ENCODE measurements around the gene STAC.

DNA sequence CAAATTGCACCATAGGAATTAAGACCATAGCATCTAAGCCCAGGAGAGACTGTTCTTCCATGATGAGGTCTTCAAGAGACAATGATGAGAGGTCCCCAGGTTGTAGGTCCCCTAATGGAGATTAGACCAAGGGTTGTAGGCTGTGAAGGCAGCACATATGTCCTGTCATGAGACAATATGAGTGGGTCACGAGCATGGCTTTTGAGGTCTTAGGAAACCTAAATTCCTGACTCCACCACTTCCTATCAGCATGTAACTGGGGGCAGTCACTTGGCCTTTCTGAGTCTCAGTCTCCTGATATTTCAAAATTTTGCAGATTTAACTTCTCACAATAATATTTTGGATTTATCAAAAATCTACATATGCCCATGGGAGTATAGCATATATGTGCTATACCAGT lies 31.3 kb downstream of the STAC start:
- TF ChIP-seq PPARA (CRISPR knock-in tag; IDR thresholded peaks at IDR 0.05; ENCODE audit: borderline replicate concordance) = no peak
- TF ChIP-seq TCF4 (CRISPR knock-in tag; IDR thresholded peaks at IDR 0.05; ENCODE audit: borderline replicate concordance) = no peak
- TF ChIP-seq BACH2 (CRISPR knock-in tag; IDR thresholded peaks at IDR 0.05; ENCODE audit: borderline replicate concordance) = no peak
- no peak for TF ChIP-seq ZNF8 (CRISPR knock-in tag; IDR thresholded peaks at IDR 0.05)
- TF ChIP-seq ZC3H10 (CRISPR knock-in tag; IDR thresholded peaks at IDR 0.05) = no peak
- TF ChIP-seq PATZ1 (CRISPR knock-in tag; IDR thresholded peaks at IDR 0.05; ENCODE audit: borderline replicate concordance) = no peak
- no peak for TF ChIP-seq TSHZ2 (CRISPR knock-in tag; IDR thresholded peaks at IDR 0.05)
- TF ChIP-seq, protein P1, sequence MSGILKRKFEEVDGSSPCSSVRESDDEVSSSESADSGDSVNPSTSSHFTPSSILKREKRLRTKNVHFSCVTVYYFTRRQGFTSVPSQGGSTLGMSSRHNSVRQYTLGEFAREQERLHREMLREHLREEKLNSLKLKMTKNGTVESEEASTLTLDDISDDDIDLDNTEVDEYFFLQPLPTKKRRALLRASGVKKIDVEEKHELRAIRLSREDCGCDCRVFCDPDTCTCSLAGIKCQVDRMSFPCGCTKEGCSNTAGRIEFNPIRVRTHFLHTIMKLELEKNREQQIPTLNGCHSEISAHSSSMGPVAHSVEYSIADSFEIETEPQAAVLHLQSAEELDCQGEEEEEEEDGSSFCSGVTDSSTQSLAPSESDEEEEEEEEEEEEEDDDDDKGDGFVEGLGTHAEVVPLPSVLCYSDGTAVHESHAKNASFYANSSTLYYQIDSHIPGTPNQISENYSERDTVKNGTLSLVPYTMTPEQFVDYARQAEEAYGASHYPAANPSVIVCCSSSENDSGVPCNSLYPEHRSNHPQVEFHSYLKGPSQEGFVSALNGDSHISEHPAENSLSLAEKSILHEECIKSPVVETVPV (CRISPR knock-in tag; IDR thresholded peaks at IDR 0.05) = no peak

Measured in SK-N-SH treated with all-trans-retinoic acid at 6 μM for 48 hours (cell line).